ENCODE measurements around the gene KLKB1.
"Not testable (repeated sequence)": the region's sequence is repeated elsewhere in the genome, so short reads cannot be mapped to it uniquely, and the experiment has no call there.

The KLKB1 gene

GRCh38 chr4:186266729-186267456 lies 39.6 kb downstream of the KLKB1 start:
- no peak overlapping the region for H3K27ac ChIP-seq
- H3K36me3 ChIP-seq: no peaks in the 10 kb centered on the region
- TF ChIP-seq CTCF (IDR thresholded peaks at IDR 0.05): no peak
- H3K4me1 ChIP-seq (ENCODE audit: control insufficient read depth in 1 of 2, insufficient read depth in 1 of 2, low read depth in 1 of 2, low read length in 1 of 2): no peaks in the 10 kb centered on the region
- peaks cover 29% of the 10 kb centered on the region for H3K27me3 ChIP-seq
- H3K4me3 ChIP-seq (ENCODE audit: low read depth in 1 of 2, low read length in 1 of 2): no peak overlapping the region
- no peaks in the 10 kb centered on the region for H3K9me3 ChIP-seq

- H3K36me3 ChIP-seq: no peaks in the 10 kb centered on the region
- peaks cover 22% of the 10 kb centered on the region for H3K27me3 ChIP-seq
- no peaks in the 10 kb centered on the region for H3K9me3 ChIP-seq
- TF ChIP-seq CTCF (IDR thresholded peaks at IDR 0.05): no peak
- H3K27ac ChIP-seq: no peak overlapping the region
- no peaks in the 10 kb centered on the region for H3K4me1 ChIP-seq (ENCODE audit: control insufficient read depth in 1 of 2, insufficient read depth in 1 of 2, low read depth in 1 of 2, low read length in 1 of 2)
- no peak overlapping the region for H3K4me3 ChIP-seq (ENCODE audit: low read depth in 1 of 2, low read length in 1 of 2)
These were observed 43.9 kb downstream of the KLKB1 start for GRCh38 chr4:186271081-186271678.

GRCh38 chr4:186272699-186273391 lies 45.5 kb downstream of the KLKB1 start:
- no peak for TF ChIP-seq CTCF (IDR thresholded peaks at IDR 0.05)
- Histone ChIP-seq H3K4me1 (ENCODE audit: control insufficient read depth in 1 of 2, insufficient read depth in 1 of 2, low read depth in 1 of 2, low read length in 1 of 2) (no peaks in the 10 kb centered on the region), H3K9me3 (no peaks in the 10 kb centered on the region), H3K27me3 (peaks cover 5% of the 10 kb centered on the region), H3K27ac (no peak overlapping the region), H3K4me3 (ENCODE audit: low read depth in 1 of 2, low read length in 1 of 2) (no peak overlapping the region), H3K36me3 (no peaks in the 10 kb centered on the region)

- H3K9me3 ChIP-seq; H3K4me3 ChIP-seq (ENCODE audit: low read depth in 1 of 2, low read length in 1 of 2); H3K4me1 ChIP-seq (ENCODE audit: control insufficient read depth in 1 of 2, insufficient read depth in 1 of 2, low read depth in 1 of 2, low read length in 1 of 2); H3K27me3 ChIP-seq; H3K36me3 ChIP-seq; H3K27ac ChIP-seq: not testable (repeated sequence)
These were observed 46.1 kb downstream of the KLKB1 start for GRCh38 chr4:186273392-186273789.

- Histone ChIP-seq H3K9me3 (no peaks in the 10 kb centered on the region), H3K4me1 (ENCODE audit: control insufficient read depth in 1 of 2, insufficient read depth in 1 of 2, low read depth in 1 of 2, low read length in 1 of 2) (no peaks in the 10 kb centered on the region), H3K36me3 (no peaks in the 10 kb centered on the region), H3K27me3 (no peaks in the 10 kb centered on the region), H3K4me3 (ENCODE audit: low read depth in 1 of 2, low read length in 1 of 2) (no peak overlapping the region), H3K27ac (no peak overlapping the region)
- TF ChIP-seq CTCF (IDR thresholded peaks at IDR 0.05): no peak
These were observed 56.0 kb downstream of the KLKB1 start for GRCh38 chr4:186283311-186283710.

GRCh38 chr4:186285147-186285546 lies 57.8 kb downstream of the KLKB1 start:
- no peak for TF ChIP-seq CTCF (IDR thresholded peaks at IDR 0.05)
- Histone ChIP-seq H3K9me3 (no peaks in the 10 kb centered on the region), H3K36me3 (no peaks in the 10 kb centered on the region), H3K4me3 (ENCODE audit: low read depth in 1 of 2, low read length in 1 of 2) (no peak overlapping the region), H3K4me1 (ENCODE audit: control insufficient read depth in 1 of 2, insufficient read depth in 1 of 2, low read depth in 1 of 2, low read length in 1 of 2) (no peaks in the 10 kb centered on the region), H3K27me3 (no peaks in the 10 kb centered on the region), H3K27ac (no peak overlapping the region)

Data from neutrophil (primary cell).